Measurements from ENCODE around the gene UPK1A.

DNA sequence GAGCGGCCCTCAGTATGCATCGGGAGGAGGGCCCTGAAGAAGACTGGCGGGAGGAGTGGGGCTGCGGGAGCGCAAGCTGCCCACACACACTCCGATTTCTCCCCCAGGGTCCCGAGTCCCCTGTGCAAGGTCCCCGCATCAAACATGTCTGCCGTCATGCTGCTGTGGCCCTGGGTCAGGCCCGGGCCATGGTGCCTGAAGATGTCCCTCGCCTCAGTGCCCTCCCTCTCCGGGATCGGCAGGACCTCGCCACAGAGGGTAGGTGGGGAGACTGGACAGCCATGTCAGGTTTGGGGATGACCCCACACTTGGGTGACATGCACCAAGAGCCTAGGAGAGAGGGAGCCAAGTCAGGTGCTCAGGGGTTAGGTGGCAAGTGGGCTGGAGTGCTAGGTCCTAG lies 56.1 kb downstream of the UPK1A start:
- TF ChIP-seq, protein P1, sequence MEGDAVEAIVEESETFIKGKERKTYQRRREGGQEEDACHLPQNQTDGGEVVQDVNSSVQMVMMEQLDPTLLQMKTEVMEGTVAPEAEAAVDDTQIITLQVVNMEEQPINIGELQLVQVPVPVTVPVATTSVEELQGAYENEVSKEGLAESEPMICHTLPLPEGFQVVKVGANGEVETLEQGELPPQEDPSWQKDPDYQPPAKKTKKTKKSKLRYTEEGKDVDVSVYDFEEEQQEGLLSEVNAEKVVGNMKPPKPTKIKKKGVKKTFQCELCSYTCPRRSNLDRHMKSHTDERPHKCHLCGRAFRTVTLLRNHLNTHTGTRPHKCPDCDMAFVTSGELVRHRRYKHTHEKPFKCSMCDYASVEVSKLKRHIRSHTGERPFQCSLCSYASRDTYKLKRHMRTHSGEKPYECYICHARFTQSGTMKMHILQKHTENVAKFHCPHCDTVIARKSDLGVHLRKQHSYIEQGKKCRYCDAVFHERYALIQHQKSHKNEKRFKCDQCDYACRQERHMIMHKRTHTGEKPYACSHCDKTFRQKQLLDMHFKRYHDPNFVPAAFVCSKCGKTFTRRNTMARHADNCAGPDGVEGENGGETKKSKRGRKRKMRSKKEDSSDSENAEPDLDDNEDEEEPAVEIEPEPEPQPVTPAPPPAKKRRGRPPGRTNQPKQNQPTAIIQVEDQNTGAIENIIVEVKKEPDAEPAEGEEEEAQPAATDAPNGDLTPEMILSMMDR (IDR thresholded peaks at IDR 0.05) = no peak
- no peak for TF ChIP-seq POLR2A (IDR thresholded peaks at IDR 0.05)

Measured in body of pancreas (tissue), 4 donors.